Colon (tissue), 2 donors: ENCODE results near the gene SHANK3.

ENCODE experiments used
- FAIRE-seq: peaks from 2 replicates; lab custom pipeline; 2012; peaks lifted over from hg19 to GRCh38; lab: Jason Lieb, UNC
- donor health status: control.
- donor health status: control.

SHANK3 gene

DNA sequence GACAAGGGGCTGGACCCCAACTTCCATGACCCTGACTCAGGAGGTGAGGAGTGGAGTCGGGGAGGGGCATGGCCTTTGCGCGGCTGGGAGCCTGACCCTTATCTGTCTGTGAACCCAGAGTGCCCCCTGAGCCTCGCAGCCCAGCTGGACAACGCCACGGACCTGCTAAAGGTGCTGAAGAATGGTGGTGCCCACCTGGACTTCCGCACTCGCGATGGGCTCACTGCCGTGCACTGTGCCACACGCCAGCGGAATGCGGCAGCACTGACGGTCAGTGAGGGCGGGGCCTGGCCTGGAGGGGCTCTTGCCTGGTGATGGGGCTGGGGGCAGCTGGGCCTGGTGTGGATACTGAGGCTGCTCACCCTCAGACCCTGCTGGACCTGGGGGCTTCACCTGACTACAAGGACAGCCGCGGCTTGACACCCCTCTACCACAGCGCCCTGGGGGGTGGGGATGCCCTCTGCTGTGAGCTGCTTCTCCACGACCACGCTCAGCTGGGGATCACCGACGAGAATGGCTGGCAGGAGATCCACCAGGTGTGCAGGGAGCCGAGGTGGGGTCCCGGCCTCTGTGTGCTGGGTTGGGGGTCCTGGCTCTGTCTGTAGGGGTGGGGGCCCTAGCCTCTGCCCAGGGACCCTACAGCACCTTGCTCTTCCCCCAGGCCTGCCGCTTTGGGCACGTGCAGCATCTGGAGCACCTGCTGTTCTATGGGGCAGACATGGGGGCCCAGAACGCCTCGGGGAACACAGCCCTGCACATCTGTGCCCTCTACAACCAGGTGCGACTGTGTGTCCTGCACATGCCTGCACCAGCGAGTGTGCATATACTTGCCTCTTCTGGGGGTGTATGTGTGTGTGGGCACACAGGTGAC lies 6.3 kb downstream of the SHANK3 start:
- FAIRE-seq: no peak

DNA sequence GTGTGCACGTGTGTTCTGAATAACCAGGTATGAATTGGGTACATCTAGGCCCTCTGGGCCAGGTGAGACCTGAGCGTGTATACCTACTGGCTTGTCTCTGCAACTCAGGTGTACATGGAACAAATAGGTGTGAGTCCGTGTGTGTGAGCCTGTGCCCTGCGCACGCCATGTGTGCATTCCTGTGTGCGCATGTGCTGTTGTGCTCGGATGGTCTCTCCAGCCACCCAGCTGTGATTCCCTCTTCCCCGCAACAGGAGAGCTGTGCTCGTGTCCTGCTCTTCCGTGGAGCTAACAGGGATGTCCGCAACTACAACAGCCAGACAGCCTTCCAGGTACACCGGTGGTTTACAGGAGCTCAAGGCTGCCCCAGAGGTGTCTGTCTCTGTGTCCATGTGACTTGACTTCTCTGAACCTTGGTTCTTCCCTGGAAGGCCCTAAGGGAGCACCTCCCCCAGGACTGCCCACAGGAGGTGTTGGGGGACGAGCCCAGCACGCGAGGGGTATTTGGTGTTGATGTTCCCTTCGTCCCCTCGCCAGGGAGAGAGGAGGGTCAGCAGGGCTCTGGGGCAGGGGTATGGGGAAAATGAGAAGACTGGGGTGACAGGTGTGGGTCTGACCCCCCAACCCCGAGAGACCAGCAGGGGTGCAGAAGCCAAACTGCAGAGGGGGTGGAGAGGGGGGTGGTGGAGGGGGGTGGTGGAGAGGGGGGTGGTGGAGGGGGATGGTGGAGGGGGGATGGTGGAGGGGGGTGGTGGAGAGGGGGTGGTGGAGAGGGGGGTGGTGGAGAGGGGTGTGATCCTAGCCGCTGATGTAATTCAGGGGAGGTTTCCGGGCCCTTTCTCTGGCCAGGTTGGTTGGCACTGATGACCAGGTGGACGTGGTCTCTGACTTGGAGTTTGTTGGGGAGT lies 10.7 kb downstream of the SHANK3 start:
- FAIRE-seq: no peak

DNA sequence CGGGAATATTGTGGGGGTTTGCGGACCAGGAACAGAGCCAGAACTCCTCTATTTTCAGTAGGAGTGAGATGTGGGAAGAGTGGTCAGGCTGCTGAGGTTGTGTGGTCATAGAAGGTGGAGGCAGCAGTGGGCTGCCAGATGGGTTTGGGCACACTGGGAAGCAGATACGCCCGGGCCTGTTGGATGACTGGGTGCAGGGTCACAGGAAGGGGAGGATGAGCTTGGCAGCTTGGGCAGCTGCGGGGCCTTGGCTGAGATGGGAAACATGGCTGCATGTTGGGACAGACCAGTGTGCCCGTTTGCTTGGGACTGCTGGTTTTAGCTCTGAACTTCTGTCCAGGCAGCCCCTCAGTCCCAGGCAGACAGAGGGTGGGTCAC lies 11.4 kb downstream of the SHANK3 start:
- no peak for FAIRE-seq

DNA sequence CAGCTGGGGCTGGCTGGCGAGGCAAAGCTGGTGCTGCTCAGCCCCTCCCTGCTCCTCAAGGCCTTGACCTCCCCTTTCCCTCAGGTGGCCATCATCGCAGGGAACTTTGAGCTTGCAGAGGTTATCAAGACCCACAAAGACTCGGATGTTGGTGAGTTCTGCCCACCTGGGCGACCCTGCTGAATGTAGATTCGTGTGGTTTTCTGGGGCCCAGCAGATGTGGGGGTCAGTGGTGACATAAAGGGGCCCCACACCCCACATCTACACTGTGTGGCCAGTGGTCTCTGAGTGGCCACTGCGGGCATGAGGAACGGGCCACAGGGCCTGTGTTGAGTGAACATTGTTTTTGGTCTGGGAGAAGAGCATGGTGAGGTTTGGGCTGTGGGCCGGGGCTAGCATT lies 11.9 kb downstream of the SHANK3 start:
- no peak for FAIRE-seq

DNA sequence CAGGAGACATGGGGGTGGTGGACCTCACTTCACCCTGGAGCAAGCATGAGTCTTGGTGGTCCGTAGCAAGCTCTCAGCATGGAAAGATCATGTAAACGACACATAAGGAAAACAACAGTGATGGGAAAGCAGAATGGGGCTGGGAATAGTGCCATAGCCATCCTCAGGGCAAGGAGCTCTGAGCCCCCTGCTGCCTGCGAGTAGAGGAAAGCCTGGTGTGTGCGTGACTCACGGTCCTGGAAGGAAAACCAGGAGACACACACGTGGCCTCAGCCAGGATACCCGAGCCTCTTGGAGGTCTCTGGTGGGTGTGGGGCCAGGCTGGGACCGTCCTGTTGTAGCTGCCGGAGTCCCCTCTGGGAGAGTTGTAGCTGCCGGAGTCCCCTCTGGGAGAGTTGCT lies 12.4 kb downstream of the SHANK3 start:
- no peak for FAIRE-seq

DNA sequence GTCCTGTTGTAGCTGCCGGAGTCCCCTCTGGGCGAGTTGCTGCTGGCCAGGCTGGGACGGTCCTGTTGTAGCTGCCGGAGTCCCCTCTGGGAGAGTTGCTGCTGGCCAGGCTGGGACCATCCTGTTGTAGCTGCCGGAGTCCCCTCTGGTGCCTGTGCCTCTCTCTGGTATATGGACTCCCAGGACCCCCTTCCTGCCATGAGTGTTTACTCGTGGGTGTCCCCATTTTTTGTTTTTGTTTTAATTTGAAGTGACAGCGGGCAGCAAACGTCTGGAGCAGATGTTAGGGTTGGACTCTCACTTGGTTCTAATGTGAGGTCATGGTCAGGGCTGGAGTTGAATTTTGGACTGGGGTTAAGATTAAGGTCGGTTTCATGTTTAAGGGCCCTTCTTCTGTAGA lies 14.2 kb downstream of the SHANK3 start:
- FAIRE-seq: no peak

DNA sequence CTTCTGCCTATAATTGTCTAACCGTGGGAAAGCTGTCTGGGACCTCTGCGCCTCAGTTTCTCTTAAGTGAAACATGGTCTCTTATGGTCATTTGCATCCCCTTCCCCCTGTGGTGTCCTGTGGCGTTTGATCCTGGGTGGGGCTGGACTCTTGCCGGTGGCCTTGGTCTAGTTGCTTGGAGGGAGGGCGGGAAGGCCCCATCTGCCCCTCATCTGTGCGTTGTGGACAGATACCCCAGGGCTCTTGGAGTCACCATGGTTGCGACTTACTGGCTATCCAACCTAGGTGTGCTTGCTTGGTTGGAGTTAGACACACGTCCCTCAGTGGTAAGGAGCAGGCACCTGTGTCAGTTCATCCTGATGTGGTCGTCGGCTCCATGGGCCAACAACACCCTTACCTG lies 15.2 kb downstream of the SHANK3 start:
- FAIRE-seq: no peak

DNA sequence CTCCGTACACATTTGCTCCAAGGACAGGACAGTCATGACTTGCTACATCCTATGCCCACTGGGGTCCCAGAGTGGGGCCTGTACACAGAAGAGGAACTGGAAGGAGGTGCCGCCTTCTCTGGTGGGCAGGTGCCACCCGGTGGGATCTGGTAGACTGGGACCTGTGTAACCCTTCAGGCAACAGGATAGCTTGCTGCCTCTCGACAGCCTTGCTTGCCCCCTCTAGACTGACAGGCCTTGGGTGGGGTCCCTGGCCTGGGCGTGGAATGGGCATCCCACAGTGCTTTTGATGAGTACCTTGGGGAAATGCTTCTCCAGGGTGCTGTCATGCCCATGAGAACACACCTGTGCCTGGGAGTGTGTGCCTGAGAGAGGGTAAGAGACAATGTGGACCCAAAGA lies 15.8 kb downstream of the SHANK3 start:
- no peak for FAIRE-seq

DNA sequence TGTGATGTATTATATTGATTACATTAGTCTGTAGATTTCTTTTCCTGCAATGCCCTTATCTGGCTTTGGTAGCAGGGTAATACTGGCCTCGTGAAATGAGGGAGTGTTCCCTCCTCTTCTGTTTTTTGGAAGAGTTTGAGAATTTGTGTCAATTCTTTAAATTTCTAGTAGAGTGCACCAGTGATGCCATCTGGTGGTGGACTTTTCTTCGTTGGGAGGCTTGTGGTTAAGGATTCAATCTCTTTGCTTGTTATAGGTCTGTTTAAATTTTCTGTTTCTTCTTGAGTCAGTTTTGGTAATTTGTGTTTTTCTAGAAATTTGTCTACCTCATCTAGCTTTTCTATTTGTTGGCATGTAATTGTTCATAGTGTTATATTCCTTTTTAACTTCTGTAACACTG lies 18.9 kb downstream of the SHANK3 start:
- no peak for FAIRE-seq

DNA sequence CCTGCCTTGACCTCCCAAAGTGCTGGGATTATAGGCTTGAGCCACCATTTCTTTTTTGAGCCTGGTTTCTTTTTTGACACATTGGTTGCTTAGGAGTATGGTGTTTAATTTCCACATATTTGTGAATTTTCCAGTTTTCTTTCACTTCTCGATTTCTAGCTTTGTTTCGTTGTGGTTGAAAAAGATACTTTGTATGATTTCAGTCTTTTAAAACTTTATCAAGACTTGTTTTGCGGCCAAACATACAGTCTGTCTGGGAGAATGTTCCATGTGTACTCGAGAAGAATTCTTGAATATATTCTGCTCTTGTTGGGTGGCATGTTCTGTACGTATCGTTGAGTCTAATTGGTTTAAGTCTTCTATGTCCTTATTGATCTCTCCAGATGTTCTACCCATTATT lies 20.8 kb downstream of the SHANK3 start:
- no peak for FAIRE-seq

DNA sequence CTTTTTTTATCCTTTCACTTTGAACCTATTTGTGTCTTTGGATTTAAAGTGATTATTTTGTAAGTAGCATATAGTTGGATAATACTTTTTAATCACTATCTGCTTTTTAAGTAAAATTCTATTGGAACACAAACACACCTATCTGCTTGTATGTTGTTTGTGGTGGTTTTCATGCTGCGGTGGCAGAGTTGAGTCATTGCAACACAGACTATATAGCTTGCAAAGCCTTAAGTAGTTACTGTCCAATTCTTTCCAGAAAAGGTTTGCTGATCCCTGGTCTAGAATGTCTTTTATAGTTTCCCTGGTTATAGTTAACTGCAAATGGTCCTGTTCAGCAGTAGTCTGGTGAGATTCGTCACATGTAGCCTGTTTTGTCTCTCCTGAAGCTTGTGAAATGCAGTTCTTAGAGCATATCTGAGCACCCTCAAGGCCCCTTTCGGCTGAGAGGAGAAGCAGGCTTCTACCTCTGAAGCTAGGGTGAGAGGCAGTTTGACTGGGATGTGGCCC lies 21.5 kb downstream of the SHANK3 start:
- FAIRE-seq: no peak

DNA sequence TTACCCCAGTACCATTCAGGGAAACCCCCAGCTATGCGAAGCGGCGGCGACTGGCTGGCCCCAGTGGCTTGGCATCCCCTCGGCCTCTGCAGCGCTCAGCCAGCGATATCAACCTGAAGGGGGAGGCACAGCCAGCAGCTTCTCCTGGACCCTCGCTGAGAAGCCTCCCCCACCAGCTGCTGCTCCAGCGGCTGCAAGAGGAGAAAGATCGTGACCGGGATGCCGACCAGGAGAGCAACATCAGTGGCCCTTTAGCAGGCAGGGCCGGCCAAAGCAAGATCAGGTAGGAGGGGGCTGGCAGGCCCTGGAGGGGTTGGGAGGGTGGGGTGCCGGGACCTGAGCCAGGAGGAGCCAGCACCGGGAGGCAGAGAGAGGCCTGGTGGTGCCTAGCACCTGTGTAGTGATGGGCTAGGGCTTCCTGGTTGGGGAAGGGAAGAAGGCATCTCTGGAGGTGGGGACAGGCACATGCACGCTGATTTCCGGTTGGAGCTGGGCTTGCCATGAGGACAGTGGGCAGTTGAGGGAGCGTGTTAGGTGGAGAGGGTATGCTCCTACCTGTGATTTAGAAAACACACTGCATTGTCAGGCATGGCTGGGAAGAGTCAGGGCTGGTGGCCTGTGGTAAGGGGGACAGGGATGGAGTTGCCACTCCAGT lies 22.3 kb downstream of the SHANK3 start:
- FAIRE-seq: no peak

DNA sequence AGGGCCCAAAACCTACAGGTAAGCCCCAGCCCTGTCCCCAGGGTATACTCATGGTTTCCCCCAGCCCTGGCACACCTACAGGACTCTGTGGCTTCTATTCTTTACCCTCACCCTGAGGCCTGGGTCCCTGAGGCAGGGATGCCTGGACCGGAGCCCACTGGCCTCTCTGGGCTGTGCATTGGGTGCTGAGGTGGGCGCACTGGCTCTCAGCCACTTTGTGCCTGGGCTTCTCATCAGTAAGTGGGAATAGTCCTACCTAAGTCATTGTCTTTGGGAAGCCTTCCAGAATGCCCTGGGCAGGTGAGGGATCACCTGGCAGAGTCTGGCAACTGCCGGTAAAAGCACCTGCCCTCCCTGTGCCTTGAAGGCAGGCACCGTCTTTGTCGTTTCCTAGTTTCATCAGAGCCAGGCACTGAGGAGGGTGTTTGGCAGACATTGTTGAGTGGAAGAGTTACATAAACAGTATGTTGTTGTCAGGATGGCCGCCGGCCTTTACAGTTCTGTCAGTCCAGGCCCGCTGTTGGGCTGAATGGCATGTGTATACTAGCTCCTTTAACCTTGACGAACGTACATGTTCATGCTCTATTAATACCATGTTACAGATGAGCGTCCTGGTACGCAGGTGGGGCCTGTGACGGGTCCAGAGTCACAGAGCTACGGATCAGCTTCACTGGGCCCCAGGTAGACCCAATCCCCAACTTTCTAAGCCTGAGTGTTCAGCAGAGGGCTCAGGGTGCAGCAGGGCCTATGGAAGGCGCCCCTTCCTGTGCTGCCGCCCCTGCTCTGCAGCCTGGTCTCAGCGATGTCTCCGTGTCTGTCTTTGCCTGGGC lies 23.0 kb downstream of the SHANK3 start:
- FAIRE-seq: no peak

DNA sequence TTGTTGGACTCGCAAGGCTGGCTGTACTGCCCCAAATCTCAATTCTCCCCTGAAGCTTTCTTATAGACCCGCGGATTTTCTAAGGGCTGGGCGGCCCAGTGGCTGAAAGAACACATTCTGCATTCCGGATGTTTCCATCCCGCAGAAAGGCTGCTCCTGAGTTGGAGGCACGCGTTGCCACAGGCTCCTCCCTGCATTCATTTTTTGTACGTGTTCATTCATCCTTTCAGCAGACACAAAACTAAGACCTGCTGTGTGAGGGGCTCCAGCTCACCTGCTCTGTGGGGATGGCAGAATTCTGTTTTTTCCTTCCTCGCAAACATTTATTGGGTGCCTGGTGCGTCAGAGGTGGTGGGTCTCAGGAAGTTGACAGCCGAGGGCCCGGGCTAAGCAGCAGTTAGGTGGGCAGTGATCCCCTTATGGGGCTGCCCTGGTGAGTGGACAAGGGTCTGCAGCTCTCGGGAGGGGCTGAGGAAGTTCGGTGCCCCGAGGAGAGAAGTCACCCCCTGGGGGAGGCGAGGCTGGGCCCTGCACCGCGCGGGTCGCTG lies 23.7 kb downstream of the SHANK3 start:
- FAIRE-seq: no peak

DNA sequence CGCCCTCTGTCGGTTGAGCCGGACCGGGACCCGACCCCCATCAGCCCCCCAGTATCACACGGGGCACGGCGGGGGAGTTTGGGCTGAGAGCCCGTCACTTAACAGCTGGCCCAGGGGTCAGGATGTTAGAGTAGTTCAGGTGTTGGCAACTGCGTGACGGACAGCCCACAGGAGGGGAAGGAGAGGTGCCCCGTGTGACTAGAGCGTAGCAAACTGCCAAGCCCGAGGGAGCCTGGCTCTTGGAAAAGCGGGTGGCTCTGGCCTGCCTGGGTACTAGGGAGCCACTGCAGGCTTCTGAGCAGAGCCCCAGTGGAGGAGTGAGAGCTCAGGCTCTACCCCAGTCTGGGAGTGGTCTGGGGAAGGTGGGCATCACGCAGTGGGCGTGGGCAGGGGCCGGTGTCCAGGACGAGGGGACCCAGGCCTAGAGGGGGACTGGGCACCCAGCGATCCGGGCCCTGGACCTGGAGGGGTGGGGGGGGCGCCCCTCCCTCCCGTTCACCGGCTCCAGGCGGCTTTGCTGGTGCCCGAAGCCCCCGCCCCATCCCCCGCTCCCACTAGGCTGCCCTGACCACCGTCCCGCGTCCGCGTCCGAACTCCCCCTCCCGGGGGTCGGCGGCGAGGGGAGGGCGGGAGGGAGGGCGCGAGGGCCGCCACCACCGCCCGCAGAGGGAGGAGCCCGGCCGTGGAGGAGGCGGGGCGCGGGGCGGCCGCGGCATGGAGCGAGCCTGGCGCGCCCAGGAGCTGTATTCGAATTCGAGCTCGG lies 24.4 kb downstream of the SHANK3 start:
- no peak for FAIRE-seq

DNA sequence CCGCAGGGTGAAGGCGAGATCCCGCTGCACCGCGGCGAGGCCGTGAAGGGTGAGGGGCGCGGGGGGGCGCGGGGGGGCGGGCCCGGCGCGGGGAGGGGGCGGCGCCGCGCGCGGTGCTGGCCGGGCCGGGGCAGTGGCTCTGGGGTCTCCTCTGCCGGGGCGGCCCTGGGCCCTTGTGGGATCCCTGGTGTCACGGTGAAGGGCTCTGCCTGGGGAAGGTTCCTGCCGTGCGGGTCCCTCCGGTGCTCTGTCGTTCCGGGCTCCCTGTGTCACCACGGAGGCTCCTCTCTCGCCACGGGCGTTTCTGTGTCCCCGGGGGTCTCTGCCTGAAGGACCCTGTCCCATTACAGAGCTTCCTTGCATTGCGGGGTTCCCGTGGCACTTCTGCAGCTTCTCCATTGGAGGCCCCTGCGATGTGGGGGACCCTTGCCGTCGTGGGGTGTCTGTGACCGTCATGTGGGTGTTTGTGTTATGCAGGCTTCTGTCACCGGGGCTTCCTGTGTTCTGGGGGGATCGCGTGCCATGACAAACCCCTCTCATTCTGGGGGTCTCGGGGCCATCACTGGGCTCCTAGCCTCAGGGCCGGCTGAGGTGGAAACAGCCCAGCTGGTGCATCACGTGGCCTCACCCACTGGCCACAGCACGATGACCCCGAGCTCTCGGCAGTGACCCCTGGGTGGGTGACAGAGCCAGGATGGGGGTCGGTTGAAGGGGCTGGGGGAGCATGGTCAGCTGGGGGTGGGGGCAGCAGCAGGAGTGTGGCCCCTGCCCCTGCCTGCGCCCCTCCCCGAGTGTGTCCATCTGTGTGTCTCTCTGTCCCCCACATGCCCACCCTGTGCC lies 25.3 kb downstream of the SHANK3 start:
- FAIRE-seq: no peak

DNA sequence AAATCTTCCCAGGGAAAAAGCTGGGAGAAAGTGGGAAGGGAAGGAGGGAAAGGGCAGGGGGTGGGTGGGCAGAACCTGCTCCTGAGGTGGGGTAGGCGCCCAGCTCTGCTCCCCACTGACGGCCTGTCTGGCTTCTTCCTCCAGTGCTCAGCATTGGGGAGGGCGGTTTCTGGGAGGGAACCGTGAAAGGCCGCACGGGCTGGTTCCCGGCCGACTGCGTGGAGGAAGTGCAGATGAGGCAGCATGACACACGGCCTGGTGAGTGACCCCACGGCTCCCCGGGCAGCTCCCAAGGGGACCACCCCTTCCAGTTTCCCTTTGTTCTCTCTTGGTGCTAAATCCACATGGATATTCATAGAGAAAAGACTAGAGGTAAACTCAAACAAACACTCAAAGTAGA lies 25.9 kb downstream of the SHANK3 start:
- FAIRE-seq: no peak

DNA sequence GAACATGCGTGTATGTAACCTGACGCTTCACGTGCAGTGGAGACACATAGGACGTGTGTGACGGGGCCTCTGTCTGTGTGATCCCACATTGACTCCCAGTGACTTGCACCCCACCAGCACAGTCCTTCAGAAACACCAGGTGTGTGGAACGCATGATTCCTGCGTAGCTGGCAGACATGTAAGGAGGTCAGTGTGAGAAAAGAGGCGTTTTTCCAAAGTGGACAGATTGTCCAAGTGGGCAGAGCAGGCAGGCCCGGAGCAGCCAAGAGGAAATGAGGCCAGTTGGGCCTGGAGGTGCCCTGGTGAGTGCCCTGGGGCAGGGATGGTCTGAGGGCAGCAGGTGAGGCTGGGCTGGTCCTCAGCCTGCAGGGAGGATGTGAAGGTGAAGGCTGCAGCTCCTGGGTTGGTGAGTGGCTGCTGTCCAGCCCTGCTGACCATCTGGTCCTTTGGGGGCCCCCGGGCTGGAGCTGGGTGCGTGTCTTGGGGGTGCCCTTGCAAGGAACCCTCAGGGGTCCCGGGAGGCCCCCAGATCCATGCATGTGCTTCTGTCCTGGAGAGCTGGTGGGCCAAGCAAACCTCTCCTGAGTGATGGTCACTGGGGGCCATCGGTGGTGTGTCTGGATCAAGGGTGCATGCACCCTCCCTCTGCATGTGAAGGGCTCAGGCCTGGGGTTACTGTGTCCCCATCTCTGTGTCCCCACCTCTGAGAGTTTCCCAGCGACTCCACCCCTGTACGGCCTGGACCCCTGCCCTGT lies 26.6 kb downstream of the SHANK3 start:
- FAIRE-seq: no peak
